ENCODE data around the gene ENTPD6.

Gene ENTPD6

GRCh38 chr20:25220810-25221591 lies 25.5 kb downstream of the ENTPD6 start:
- H3K27me3 Mint-ChIP-seq (ENCODE audit: low read depth) = no peaks in the 10 kb centered on the region
- H3K4me1 Mint-ChIP-seq (ENCODE audit: low read depth) = no peaks in the 10 kb centered on the region
- H3K9me3 Mint-ChIP-seq = no peaks in the 10 kb centered on the region
- no peak overlapping the region for H3K27ac Mint-ChIP-seq
- H3K4me3 Mint-ChIP-seq = no peak overlapping the region
- no peaks in the 10 kb centered on the region for H3K36me3 Mint-ChIP-seq (ENCODE audit: low read depth)

GRCh38 chr20:25221592-25222460 lies 26.3 kb downstream of the ENTPD6 start:
- Mint-ChIP-seq H3K4me1 (ENCODE audit: low read depth) (no peaks in the 10 kb centered on the region), H3K36me3 (ENCODE audit: low read depth) (no peaks in the 10 kb centered on the region), H3K27me3 (ENCODE audit: low read depth) (no peaks in the 10 kb centered on the region), H3K4me3 (no peak overlapping the region), H3K27ac (no peak overlapping the region), H3K9me3 (no peaks in the 10 kb centered on the region)

GRCh38 chr20:25222461-25223178 lies 27.1 kb downstream of the ENTPD6 start:
- Mint-ChIP-seq H3K4me3 (no peak overlapping the region), H3K9me3 (no peaks in the 10 kb centered on the region), H3K4me1 (ENCODE audit: low read depth) (no peaks in the 10 kb centered on the region), H3K36me3 (ENCODE audit: low read depth) (no peaks in the 10 kb centered on the region), H3K27me3 (ENCODE audit: low read depth) (no peaks in the 10 kb centered on the region), H3K27ac (no peak overlapping the region)

- Mint-ChIP-seq H3K27ac (no peak overlapping the region), H3K9me3 (no peaks in the 10 kb centered on the region), H3K36me3 (ENCODE audit: low read depth) (no peaks in the 10 kb centered on the region), H3K4me3 (no peak overlapping the region), H3K27me3 (ENCODE audit: low read depth) (no peaks in the 10 kb centered on the region), H3K4me1 (ENCODE audit: low read depth) (no peaks in the 10 kb centered on the region)
These were observed 27.7 kb downstream of the ENTPD6 start for GRCh38 chr20:25223179-25223661.

- Mint-ChIP-seq H3K4me1 (ENCODE audit: low read depth) (no peaks in the 10 kb centered on the region), H3K4me3 (no peak overlapping the region), H3K27ac (no peak overlapping the region), H3K9me3 (no peaks in the 10 kb centered on the region), H3K27me3 (ENCODE audit: low read depth) (no peaks in the 10 kb centered on the region), H3K36me3 (ENCODE audit: low read depth) (no peaks in the 10 kb centered on the region)
These were observed 28.5 kb downstream of the ENTPD6 start for GRCh38 chr20:25223765-25224720.

GRCh38 chr20:25224941-25225340 lies 29.4 kb downstream of the ENTPD6 start:
- Mint-ChIP-seq H3K27ac (no peak overlapping the region), H3K27me3 (ENCODE audit: low read depth) (no peaks in the 10 kb centered on the region), H3K4me1 (ENCODE audit: low read depth) (no peaks in the 10 kb centered on the region), H3K4me3 (no peak overlapping the region), H3K9me3 (no peaks in the 10 kb centered on the region), H3K36me3 (ENCODE audit: low read depth) (no peaks in the 10 kb centered on the region)

- Mint-ChIP-seq H3K36me3 (ENCODE audit: low read depth) (no peaks in the 10 kb centered on the region), H3K4me1 (ENCODE audit: low read depth) (no peaks in the 10 kb centered on the region), H3K9me3 (no peaks in the 10 kb centered on the region), H3K27me3 (ENCODE audit: low read depth) (no peaks in the 10 kb centered on the region), H3K27ac (no peak overlapping the region), H3K4me3 (no peak overlapping the region)
These were observed 30.3 kb downstream of the ENTPD6 start for GRCh38 chr20:25225642-25226432.

- Mint-ChIP-seq H3K36me3 (ENCODE audit: low read depth) (no peaks in the 10 kb centered on the region), H3K4me1 (ENCODE audit: low read depth) (no peaks in the 10 kb centered on the region), H3K4me3 (no peak overlapping the region), H3K9me3 (no peaks in the 10 kb centered on the region), H3K27me3 (ENCODE audit: low read depth) (no peaks in the 10 kb centered on the region), H3K27ac (no peak overlapping the region)
These were observed 31.2 kb downstream of the ENTPD6 start for GRCh38 chr20:25226433-25227316.

GRCh38 chr20:25227317-25227831 lies 31.9 kb downstream of the ENTPD6 start:
- H3K27ac Mint-ChIP-seq = no peak overlapping the region
- no peaks in the 10 kb centered on the region for H3K4me1 Mint-ChIP-seq (ENCODE audit: low read depth)
- no peaks in the 10 kb centered on the region for H3K36me3 Mint-ChIP-seq (ENCODE audit: low read depth)
- H3K27me3 Mint-ChIP-seq (ENCODE audit: low read depth) = no peaks in the 10 kb centered on the region
- H3K4me3 Mint-ChIP-seq = no peak overlapping the region
- no peaks in the 10 kb centered on the region for H3K9me3 Mint-ChIP-seq

GRCh38 chr20:25229486-25230165 lies 34.1 kb downstream of the ENTPD6 start:
- Mint-ChIP-seq H3K4me3 (no peak overlapping the region), H3K36me3 (ENCODE audit: low read depth) (no peaks in the 10 kb centered on the region), H3K27ac (no peak overlapping the region), H3K27me3 (ENCODE audit: low read depth) (no peaks in the 10 kb centered on the region), H3K4me1 (ENCODE audit: low read depth) (no peaks in the 10 kb centered on the region), H3K9me3 (no peaks in the 10 kb centered on the region)

- H3K27ac Mint-ChIP-seq = no peak overlapping the region
- no peaks in the 10 kb centered on the region for H3K36me3 Mint-ChIP-seq (ENCODE audit: low read depth)
- H3K4me1 Mint-ChIP-seq (ENCODE audit: low read depth) = no peaks in the 10 kb centered on the region
- no peak overlapping the region for H3K4me3 Mint-ChIP-seq
- H3K27me3 Mint-ChIP-seq (ENCODE audit: low read depth) = no peaks in the 10 kb centered on the region
- H3K9me3 Mint-ChIP-seq = no peaks in the 10 kb centered on the region
These were observed 34.8 kb downstream of the ENTPD6 start for GRCh38 chr20:25230166-25230831.

All from T-helper 1 cell treated with Interleukin-12 subunit alpha and Interleukin-12 subunit beta and Interleukin-4 antibody, amounts not matched to agents 30 μg/mL and 1 μg/mL, for 36 hours (primary cell).